Endothelial cell (in vitro differentiated cells): ENCODE data around the gene SLC35F5. TPM values are rescaled to one million over a fixed set of nuclear protein-coding genes. Genes with fewer than 3 reads are reported as not detected.

ENCODE experiments used
- DNase-seq: peaks from one replicate; pipeline ENCODE4 v3.0.0; 2021; ENCODE audit warnings: low spot score
- H3K27ac Mint-ChIP-seq: one replicate; pipeline ENCODE4 v1.8.0; 2021; ENCODE audit warnings: mixed read lengths, inconsistent platforms; ENCODE audit not compliant: unreplicated experiment
- H3K27me3 Mint-ChIP-seq: one replicate; pipeline ENCODE4 v1.8.0; 2021; ENCODE audit warnings: mild to moderate bottlenecking, moderate library complexity, mixed read lengths, inconsistent platforms; ENCODE audit not compliant: unreplicated experiment
- H3K36me3 Mint-ChIP-seq: one replicate; pipeline ENCODE4 v1.8.0; 2021; ENCODE audit warnings: mild to moderate bottlenecking, low read depth, mixed read lengths, inconsistent platforms; ENCODE audit not compliant: unreplicated experiment
- H3K4me1 Mint-ChIP-seq: one replicate; pipeline ENCODE4 v1.8.0; 2021; ENCODE audit warnings: mild to moderate bottlenecking, mixed read lengths, inconsistent platforms; ENCODE audit not compliant: unreplicated experiment
- H3K4me3 Mint-ChIP-seq: one replicate; pipeline ENCODE4 v1.8.0; 2021; ENCODE audit warnings: mild to moderate bottlenecking, mixed read lengths, inconsistent platforms; ENCODE audit not compliant: unreplicated experiment
- H3K9me3 Mint-ChIP-seq: one replicate; pipeline ENCODE4 v1.8.0; 2021; ENCODE audit warnings: mixed read lengths, inconsistent platforms; ENCODE audit not compliant: unreplicated experiment
- total RNA-seq: library from RNA; stranded (reverse); fragmentation: NEBNext Ultra II Directional; extraction: Animal tissue kit (Norgen Biotek cat#: 25700); gene quantifications from one replicate; pipeline ENCODE4 v1.2.1, GENCODE V29; 2021; ENCODE audit not compliant: unreplicated experiment
- TF ChIP-seq, protein P1 (sequence below): fragments of 200-600 bp; sonication (generic); IDR thresholded peaks from one replicate; pipeline ENCODE4 v1.5.0; 2021; ENCODE audit warnings: antibody characterized with exemption; ENCODE audit not compliant: unreplicated experiment

The SLC35F5 gene
- total RNA-seq, 1 donor from 2014 or later, result 34.4 TPM

DNA sequence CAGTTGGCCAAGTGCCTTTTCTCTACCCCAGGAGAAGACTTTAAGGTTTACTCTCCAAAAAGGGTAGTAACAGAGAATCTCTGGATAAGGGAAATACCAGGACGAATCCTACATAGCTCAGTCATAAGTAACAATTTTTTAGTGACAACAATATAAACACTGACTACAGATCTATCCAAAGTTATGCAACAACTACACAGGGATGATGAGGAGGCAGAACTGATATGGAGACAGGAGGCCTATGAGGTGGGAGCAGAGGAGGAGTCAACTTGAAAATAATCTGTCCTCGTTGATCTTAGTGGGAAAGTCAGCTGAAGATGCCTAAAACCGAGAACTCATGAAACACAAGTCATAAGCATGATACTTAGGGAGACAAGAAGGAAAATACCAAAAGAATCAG is 40.2 kb downstream of the SLC35F5 start:
- no peaks in the 10 kb centered on the region for H3K4me1 Mint-ChIP-seq
- TF ChIP-seq, protein P1, sequence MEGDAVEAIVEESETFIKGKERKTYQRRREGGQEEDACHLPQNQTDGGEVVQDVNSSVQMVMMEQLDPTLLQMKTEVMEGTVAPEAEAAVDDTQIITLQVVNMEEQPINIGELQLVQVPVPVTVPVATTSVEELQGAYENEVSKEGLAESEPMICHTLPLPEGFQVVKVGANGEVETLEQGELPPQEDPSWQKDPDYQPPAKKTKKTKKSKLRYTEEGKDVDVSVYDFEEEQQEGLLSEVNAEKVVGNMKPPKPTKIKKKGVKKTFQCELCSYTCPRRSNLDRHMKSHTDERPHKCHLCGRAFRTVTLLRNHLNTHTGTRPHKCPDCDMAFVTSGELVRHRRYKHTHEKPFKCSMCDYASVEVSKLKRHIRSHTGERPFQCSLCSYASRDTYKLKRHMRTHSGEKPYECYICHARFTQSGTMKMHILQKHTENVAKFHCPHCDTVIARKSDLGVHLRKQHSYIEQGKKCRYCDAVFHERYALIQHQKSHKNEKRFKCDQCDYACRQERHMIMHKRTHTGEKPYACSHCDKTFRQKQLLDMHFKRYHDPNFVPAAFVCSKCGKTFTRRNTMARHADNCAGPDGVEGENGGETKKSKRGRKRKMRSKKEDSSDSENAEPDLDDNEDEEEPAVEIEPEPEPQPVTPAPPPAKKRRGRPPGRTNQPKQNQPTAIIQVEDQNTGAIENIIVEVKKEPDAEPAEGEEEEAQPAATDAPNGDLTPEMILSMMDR, result no peak
- peaks cover 4% of the 10 kb centered on the region for H3K36me3 Mint-ChIP-seq
- H3K4me3 Mint-ChIP-seq, result no peak overlapping the region
- H3K9me3 Mint-ChIP-seq, result no peaks in the 10 kb centered on the region
- no peaks in the 10 kb centered on the region for H3K27me3 Mint-ChIP-seq
- no peak overlapping the region for H3K27ac Mint-ChIP-seq
- no peak for DNase-seq

DNA sequence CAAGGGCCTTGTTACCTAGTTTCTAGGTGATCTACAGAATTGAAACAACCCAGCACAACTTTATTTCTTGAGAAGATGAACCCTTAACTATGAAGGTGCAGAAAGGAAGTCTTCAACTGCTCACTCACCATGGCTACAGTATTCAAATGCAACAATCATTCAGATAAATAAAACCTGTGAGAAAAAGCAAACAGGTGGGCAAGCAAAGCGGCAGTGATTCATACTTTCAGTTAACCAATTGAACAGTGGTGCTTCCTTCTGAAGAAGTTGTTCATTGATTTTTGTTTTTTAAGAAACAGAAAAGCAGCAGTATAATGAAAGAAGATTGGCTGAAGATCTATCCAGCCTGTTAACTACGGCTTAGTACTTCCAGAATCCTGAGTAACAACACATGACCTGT is 43.5 kb downstream of the SLC35F5 start:
- no peak for DNase-seq
- Mint-ChIP-seq H3K4me3 (no peak overlapping the region), H3K36me3 (peaks cover 4% of the 10 kb centered on the region), H3K9me3 (no peaks in the 10 kb centered on the region), H3K27ac (no peak overlapping the region), H3K27me3 (no peaks in the 10 kb centered on the region), H3K4me1 (no peaks in the 10 kb centered on the region)
- TF ChIP-seq, protein P1, result no peak

DNA sequence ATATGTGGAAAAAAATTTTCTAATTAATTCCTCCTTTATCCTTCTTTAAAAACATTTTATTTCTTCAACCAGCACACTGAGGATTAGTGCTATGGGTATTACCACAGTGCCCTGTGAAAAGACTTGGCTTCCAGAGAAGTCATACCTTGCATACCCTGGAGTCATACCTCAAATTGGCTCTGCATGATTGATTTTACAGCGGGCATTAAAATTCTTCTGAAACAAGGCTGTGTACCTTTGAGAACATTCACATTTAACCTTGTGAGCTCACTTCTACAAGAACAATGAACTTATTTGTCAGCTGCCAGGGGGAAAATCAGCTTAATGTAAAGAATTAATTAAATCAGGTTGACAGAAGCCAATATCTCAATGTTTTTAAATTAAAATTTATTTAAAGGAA is 44.6 kb downstream of the SLC35F5 start:
- TF ChIP-seq, protein P1, result no peak
- peaks cover 4% of the 10 kb centered on the region for H3K36me3 Mint-ChIP-seq
- no peak overlapping the region for H3K27ac Mint-ChIP-seq
- no peaks in the 10 kb centered on the region for H3K9me3 Mint-ChIP-seq
- no peak overlapping the region for H3K4me3 Mint-ChIP-seq
- H3K4me1 Mint-ChIP-seq, result no peaks in the 10 kb centered on the region
- no peak for DNase-seq
- no peaks in the 10 kb centered on the region for H3K27me3 Mint-ChIP-seq

DNA sequence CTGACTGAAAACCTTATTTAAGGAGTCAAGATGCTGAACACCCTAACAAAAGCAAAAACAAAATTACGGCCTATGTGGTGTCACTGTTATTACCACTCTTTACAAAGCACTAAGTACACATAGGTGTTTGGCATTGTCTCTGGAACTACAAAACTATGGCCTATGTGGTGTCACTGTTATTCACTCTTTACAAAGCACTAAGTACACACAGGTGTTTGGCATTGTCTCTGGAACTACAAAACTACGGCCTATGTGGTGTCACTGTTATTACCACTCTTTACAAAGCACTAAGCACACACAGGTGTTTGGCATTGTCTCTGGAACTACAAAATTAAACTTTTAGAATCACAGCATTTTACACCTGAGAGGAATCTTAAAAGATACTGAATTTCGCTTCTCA is 47.4 kb downstream of the SLC35F5 start:
- Mint-ChIP-seq H3K4me3 (no peak overlapping the region), H3K27ac (no peak overlapping the region), H3K27me3 (no peaks in the 10 kb centered on the region), H3K9me3 (no peaks in the 10 kb centered on the region), H3K36me3 (peaks cover 9% of the 10 kb centered on the region), H3K4me1 (no peaks in the 10 kb centered on the region)
- TF ChIP-seq, protein P1, result no peak
- no peak for DNase-seq

DNA sequence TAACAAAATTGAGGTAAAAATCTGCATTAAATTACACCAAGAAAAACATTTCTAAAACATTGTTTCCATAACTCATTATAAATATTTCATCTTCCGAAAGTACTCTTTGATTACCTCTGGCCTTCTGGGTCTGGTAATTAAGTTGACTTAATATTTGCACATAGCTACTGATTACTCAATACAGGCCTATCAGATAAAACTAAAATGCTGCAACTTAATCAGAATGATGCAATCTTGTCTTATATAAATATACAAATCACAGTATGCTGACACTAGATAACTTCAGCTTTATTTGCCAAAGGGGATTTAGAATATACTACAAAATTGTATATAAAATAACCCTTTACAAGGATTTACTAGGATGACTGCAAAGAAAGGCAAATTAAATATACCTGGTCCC is 49.3 kb downstream of the SLC35F5 start:
- no peak overlapping the region for H3K27ac Mint-ChIP-seq
- no peak overlapping the region for H3K4me3 Mint-ChIP-seq
- H3K9me3 Mint-ChIP-seq, result no peaks in the 10 kb centered on the region
- H3K4me1 Mint-ChIP-seq, result no peaks in the 10 kb centered on the region
- TF ChIP-seq, protein P1, result no peak
- DNase-seq, result no peak
- no peaks in the 10 kb centered on the region for H3K27me3 Mint-ChIP-seq
- H3K36me3 Mint-ChIP-seq, result peaks cover 11% of the 10 kb centered on the region
